ENCODE results near the gene FAM131C.
"Not testable (repeated sequence)": the region's sequence is repeated elsewhere in the genome, so short reads cannot be mapped to it uniquely, and the experiment has no call there.

Gene FAM131C

GRCh38 chr1:16073490-16074119 lies at the start of gene FAM131C:
FAM131C (minus strand) TSS chr1:16073651; CDS start chr1:16073442, 209 bp downstream.
- DNase-seq: no peak

- peak; percentile 82 for DNase-seq
Measured at GRCh38 chr1:16122916-16123315, 49.5 kb upstream of the FAM131C start.

GRCh38 chr1:16122350-16122881 lies 49.0 kb upstream of the FAM131C start:
- no peak for DNase-seq

- DNase-seq: no peak
Measured at GRCh38 chr1:16120940-16121410, 47.5 kb upstream of the FAM131C start.

GRCh38 chr1:16120407-16120806 lies 47.0 kb upstream of the FAM131C start:
- DNase-seq: no peak

- no peak for DNase-seq
Measured at GRCh38 chr1:16119926-16120325, 46.5 kb upstream of the FAM131C start.

GRCh38 chr1:16119504-16119903 lies 46.1 kb upstream of the FAM131C start:
- DNase-seq: no peak

- no peak for DNase-seq
Measured at GRCh38 chr1:16118706-16119105, 45.3 kb upstream of the FAM131C start.

- no peak for DNase-seq
Measured at GRCh38 chr1:16117936-16118335, 44.5 kb upstream of the FAM131C start.

GRCh38 chr1:16117369-16117768 lies 43.9 kb upstream of the FAM131C start:
- no peak for DNase-seq

GRCh38 chr1:16116625-16117024 lies 43.2 kb upstream of the FAM131C start:
- DNase-seq: no peak

- DNase-seq: no peak
Measured at GRCh38 chr1:16116002-16116401, 42.6 kb upstream of the FAM131C start.

GRCh38 chr1:16115468-16115983 lies 42.1 kb upstream of the FAM131C start:
- DNase-seq: no peak

- DNase-seq: no peak
Measured at GRCh38 chr1:16114527-16115467, 41.3 kb upstream of the FAM131C start.

- DNase-seq: no peak
Measured at GRCh38 chr1:16112596-16113555, 39.4 kb upstream of the FAM131C start.

GRCh38 chr1:16111771-16112595 lies 38.5 kb upstream of the FAM131C start:
- DNase-seq: no peak

- no peak for DNase-seq
Measured at GRCh38 chr1:16110884-16111283, 37.4 kb upstream of the FAM131C start.

GRCh38 chr1:16110456-16110855 lies 37.0 kb upstream of the FAM131C start:
- DNase-seq: no peak

GRCh38 chr1:16109571-16109970 lies 36.1 kb upstream of the FAM131C start:
- DNase-seq: no peak

- not testable (repeated sequence) for DNase-seq
Measured at GRCh38 chr1:16107039-16107438, 33.6 kb upstream of the FAM131C start.

- DNase-seq: no peak
Measured at GRCh38 chr1:16101623-16102022, 28.2 kb upstream of the FAM131C start.
